A673 (cell line): ENCODE data around the gene TNS1. TPM values are rescaled to one million over a fixed set of nuclear protein-coding genes. Genes with fewer than 3 reads are reported as not detected.

Experiments used
- BruUV-seq: library from RNA; stranded (reverse); fragments of 400-500 nt; replicated peaks from 2 replicates; lab custom pipeline; 2021; lab: Mats Ljungman, UMichigan
- CTCF ChIA-PET: fragments of 300-600 bp; sonication (Branson Sonifier 250); formaldehyde crosslinking; loops from one replicate; lab custom pipeline; 2022; ENCODE audit warnings: antibody characterized with exemption; lab: Charles Lee
- POLR2A ChIA-PET: fragments of 300-600 bp; sonication (Branson Sonifier 250); formaldehyde crosslinking; loops from one replicate; lab custom pipeline; 2022; ENCODE audit warnings: antibody characterized with exemption; ENCODE audit not compliant: low non-redundant PET; lab: Charles Lee
- DNase-seq: peaks from one replicate; pipeline ENCODE4 v3.0.0-alpha.2; 2015; ENCODE audit warnings: low spot score
- H3K27ac ChIP-seq: fragments of 200-600 bp; sonication (generic); 2 replicates; pipeline ENCODE4 v1.5.1; 2016; ENCODE audit warnings: mixed run types, low read depth, mild to moderate bottlenecking, mixed read lengths, antibody characterized with exemption, low read length; ENCODE audit not compliant: poor library complexity, severe bottlenecking
- H3K27me3 ChIP-seq: fragments of 200-600 bp; sonication (generic); replicated peaks from 2 replicates; pipeline ENCODE4 v1.6.1; 2017; ENCODE audit warnings: mixed run types, low read depth, mild to moderate bottlenecking, mixed read lengths, antibody characterized with exemption, low read length; ENCODE audit not compliant: insufficient read depth, poor library complexity
- H3K36me3 ChIP-seq: fragments of 200-600 bp; sonication (generic); 2 replicates; pipeline ENCODE4 v1.6.1; 2016; ENCODE audit warnings: mixed run types, mild to moderate bottlenecking, mixed read lengths, antibody characterized with exemption, low read length; ENCODE audit not compliant: insufficient read depth, poor library complexity, severe bottlenecking
- H3K4me1 ChIP-seq: fragments of 200-600 bp; sonication (generic); 2 replicates; pipeline ENCODE4 v1.6.1; 2017; ENCODE audit warnings: mixed run types, mild to moderate bottlenecking, mixed read lengths, antibody characterized with exemption, low read length; ENCODE audit not compliant: insufficient read depth, poor library complexity, severe bottlenecking
- H3K4me3 ChIP-seq: fragments of 200-600 bp; sonication (generic); 2 replicates; pipeline ENCODE4 v1.5.1; 2016; ENCODE audit warnings: low read depth, mixed run types, mild to moderate bottlenecking, mixed read lengths, low read length; ENCODE audit not compliant: poor library complexity, severe bottlenecking
- H3K9me3 ChIP-seq: fragments of 200-600 bp; sonication (generic); 2 replicates; pipeline ENCODE4 v1.6.1; 2016; ENCODE audit warnings: mixed run types, low read depth, mild to moderate bottlenecking, mixed read lengths, antibody characterized with exemption, low read length; ENCODE audit not compliant: poor library complexity, severe bottlenecking
- CTCF ChIP-seq: fragments of 300-800, 200-600 bp; sonication (generic); conservative IDR thresholded peaks from 2 replicates; pipeline ENCODE4 v1.5.1; 2017; ENCODE audit warnings: low read depth, mild to moderate bottlenecking, antibody characterized with exemption, low read length, moderate library complexity, mixed read lengths
- EZH2 ChIP-seq: fragments of 200-600 bp; sonication (generic); IDR thresholded peaks from 2 replicates; pipeline ENCODE4 v1.6.1; 2017; ENCODE audit warnings: borderline replicate concordance, low read depth, mild to moderate bottlenecking, mixed read lengths, antibody characterized with exemption, low read length; ENCODE audit not compliant: poor library complexity, severe bottlenecking
- intact Hi-C: fragments of 100-400 bp; cut with micrococcal nuclease; formaldehyde crosslinking; loops from one replicate; pipeline ENCODE4 v1.10.0; 2022; ENCODE audit not compliant: unreplicated experiment
- total RNA-seq: library from RNA; stranded (reverse); gene quantifications from 2 replicates; pipeline ENCODE4 v1.2.3, GENCODE V29; 2021

The TNS1 gene
- total RNA-seq, 1 experiment from 2014 or later = 99.6 TPM

GRCh38 chr2:217797165-217797564 lies 205.6 kb downstream of the TNS1 start:
- Histone ChIP-seq H3K9me3 (no peaks in the 10 kb centered on the region), H3K27ac (no peak overlapping the region), H3K27me3 (no peaks in the 10 kb centered on the region), H3K4me1 (no peaks in the 10 kb centered on the region), H3K4me3 (no peak overlapping the region), H3K36me3 (no peaks in the 10 kb centered on the region)
- TF ChIP-seq EZH2 = no peak
- TF ChIP-seq CTCF = no peak
- no peak for DNase-seq
- intact Hi-C loops = no loop called here
- ChIA-PET POLR2A (no interaction called here), CTCF (no interaction called here)
- no TSS peak for BruUV-seq

- DNase-seq = no peak
- Histone ChIP-seq H3K4me1 (no peaks in the 10 kb centered on the region), H3K27me3 (no peaks in the 10 kb centered on the region), H3K4me3 (no peak overlapping the region), H3K36me3 (no peaks in the 10 kb centered on the region), H3K27ac (no peak overlapping the region), H3K9me3 (no peaks in the 10 kb centered on the region)
- TF ChIP-seq EZH2 (no peak), CTCF (no peak)
- BruUV-seq = no TSS peak
- intact Hi-C loops = no loop called here
- ChIA-PET POLR2A (no interaction called here), CTCF (no interaction called here)
Measured at GRCh38 chr2:217795706-217796465, 206.9 kb downstream of the TNS1 start.

- Histone ChIP-seq H3K4me3 (no peak overlapping the region), H3K27ac (no peak overlapping the region), H3K27me3 (no peaks in the 10 kb centered on the region), H3K4me1 (no peaks in the 10 kb centered on the region), H3K36me3 (no peaks in the 10 kb centered on the region), H3K9me3 (no peaks in the 10 kb centered on the region)
- intact Hi-C loops = no loop called here
- DNase-seq = no peak
- BruUV-seq = no TSS peak
- ChIA-PET POLR2A (no interaction called here), CTCF (no interaction called here)
- TF ChIP-seq CTCF (no peak), EZH2 (no peak)
Measured at GRCh38 chr2:217795067-217795466, 207.7 kb downstream of the TNS1 start.
